ENCODE measurements around the gene REEP1.

REEP1 gene

DNA sequence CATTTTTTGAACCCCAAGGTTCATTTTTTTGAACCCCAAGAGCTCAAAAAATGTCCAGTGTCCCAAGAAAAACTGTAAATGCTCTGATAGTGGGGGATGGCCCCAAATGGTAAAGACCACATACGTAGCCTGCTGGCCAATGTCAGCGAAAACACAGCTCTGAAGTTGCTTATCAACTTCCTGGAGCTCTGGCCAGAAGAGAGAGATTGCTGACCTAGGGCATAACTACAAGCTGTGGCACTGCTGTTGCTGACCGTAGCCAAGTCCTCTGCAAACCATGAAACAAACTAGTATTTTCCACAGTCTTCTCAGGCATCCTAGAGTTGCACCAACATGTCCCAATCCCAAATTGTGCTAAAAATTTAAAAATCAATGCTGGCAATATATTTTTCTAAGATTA, 50.9 kb downstream of the REEP1 start:
- CTCF ChIA-PET, result no interaction called here
- TF ChIP-seq SP1 (IDR thresholded peaks at IDR 0.05) (no peak), TARDBP (IDR thresholded peaks at IDR 0.05) (no peak), FOXA1 (IDR thresholded peaks at IDR 0.05) (no peak)
- POLR2A ChIA-PET, result no interaction called here

DNA sequence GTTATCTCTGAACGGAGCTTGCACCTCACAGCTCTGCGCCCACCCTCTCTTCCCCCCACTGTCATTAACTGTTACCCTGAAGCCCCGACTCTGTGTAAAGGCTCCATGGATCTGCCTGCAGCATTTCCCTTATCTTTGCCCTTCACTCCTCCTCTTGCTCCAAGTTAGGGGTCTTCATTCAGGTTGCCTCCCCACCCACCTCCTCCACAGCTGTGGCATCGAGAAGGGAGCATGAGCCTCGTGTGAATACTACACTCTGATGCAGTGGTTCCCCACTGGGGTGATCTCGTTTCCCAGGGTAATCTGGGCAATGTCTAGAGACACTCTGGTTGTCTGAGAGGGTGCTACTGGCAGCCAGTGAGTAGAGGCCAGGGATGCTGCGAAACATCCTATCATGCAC, 51.4 kb downstream of the REEP1 start:
- DNase-seq (ENCODE audit: extremely low spot score), result no peak
- POLR2A ChIA-PET, result no interaction called here
- CTCF ChIA-PET, result interaction anchor here (0.8 kb wide), 1 partner anchor 72 kb away, joined by 3 read pairs; no protein-coding TSS in a partner anchor
- TF ChIP-seq CTBP1 (IDR thresholded peaks at IDR 0.05; ENCODE audit: borderline replicate concordance) (no peak), LEF1 (IDR thresholded peaks at IDR 0.05; ENCODE audit: borderline replicate concordance) (no peak), TARDBP (IDR thresholded peaks at IDR 0.05) (no peak), SUZ12 (IDR thresholded peaks at IDR 0.05) (no peak), SP1 (IDR thresholded peaks at IDR 0.05) (no peak), BHLHE40 (IDR thresholded peaks at IDR 0.05; ENCODE audit: borderline replicate concordance) (no peak), FOXM1 (IDR thresholded peaks at IDR 0.05; ENCODE audit: borderline replicate concordance) (no peak), L3MBTL2 (conservative IDR thresholded peaks at IDR 0.05) (no peak), ZNF384 (IDR thresholded peaks at IDR 0.05) (no peak), NFRKB (IDR thresholded peaks at IDR 0.05) (no peak), FOXK2 (IDR thresholded peaks at IDR 0.05) (no peak), FOXA1 (IDR thresholded peaks at IDR 0.05) (no peak), HDGF (IDR thresholded peaks at IDR 0.05; ENCODE audit: borderline replicate concordance) (no peak), ELF4 (IDR thresholded peaks at IDR 0.05) (no peak), ARNT (IDR thresholded peaks at IDR 0.05) (no peak)
- TF ChIP-seq, protein P1, sequence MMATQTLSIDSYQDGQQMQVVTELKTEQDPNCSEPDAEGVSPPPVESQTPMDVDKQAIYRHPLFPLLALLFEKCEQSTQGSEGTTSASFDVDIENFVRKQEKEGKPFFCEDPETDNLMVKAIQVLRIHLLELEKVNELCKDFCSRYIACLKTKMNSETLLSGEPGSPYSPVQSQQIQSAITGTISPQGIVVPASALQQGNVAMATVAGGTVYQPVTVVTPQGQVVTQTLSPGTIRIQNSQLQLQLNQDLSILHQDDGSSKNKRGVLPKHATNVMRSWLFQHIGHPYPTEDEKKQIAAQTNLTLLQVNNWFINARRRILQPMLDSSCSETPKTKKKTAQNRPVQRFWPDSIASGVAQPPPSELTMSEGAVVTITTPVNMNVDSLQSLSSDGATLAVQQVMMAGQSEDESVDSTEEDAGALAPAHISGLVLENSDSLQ (IDR thresholded peaks at IDR 0.05), result no peak

More for the DNA sequence above, 50.9 kb downstream of the REEP1 start:
- no peak for DNase-seq (ENCODE audit: extremely low spot score)

DNA sequence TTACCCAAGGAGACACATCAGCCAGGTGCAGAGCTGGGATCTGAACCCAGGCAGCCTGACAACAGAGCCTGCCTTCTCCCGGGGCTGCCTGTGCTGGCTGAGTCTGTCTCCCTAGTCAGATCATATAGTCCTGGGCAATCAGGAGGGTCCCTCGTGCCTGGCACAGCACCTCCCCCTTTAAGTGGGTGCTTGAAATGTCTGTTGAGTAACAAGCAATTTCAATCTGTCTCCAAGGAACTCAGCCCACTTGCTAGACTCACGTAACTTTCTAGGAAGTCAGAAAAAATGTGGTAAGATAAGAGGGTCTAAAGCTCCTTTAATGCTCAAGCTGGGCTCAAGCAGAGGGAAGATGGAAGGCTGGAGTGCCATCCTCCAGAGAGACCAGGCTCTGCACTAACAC, 51.9 kb downstream of the REEP1 start:
- ChIA-PET CTCF (interaction anchor here (0.8 kb wide), 1 partner anchor 72 kb away, joined by 3 read pairs; no protein-coding TSS in a partner anchor), POLR2A (no interaction called here)
- no peak for DNase-seq (ENCODE audit: extremely low spot score)
- TF ChIP-seq NFRKB (IDR thresholded peaks at IDR 0.05) (no peak), BHLHE40 (IDR thresholded peaks at IDR 0.05; ENCODE audit: borderline replicate concordance) (no peak), SUZ12 (IDR thresholded peaks at IDR 0.05) (no peak), L3MBTL2 (conservative IDR thresholded peaks at IDR 0.05) (no peak), ARNT (IDR thresholded peaks at IDR 0.05) (no peak), HDGF (IDR thresholded peaks at IDR 0.05; ENCODE audit: borderline replicate concordance) (no peak)
- TF ChIP-seq, protein P1 (IDR thresholded peaks at IDR 0.05), result no peak

DNA sequence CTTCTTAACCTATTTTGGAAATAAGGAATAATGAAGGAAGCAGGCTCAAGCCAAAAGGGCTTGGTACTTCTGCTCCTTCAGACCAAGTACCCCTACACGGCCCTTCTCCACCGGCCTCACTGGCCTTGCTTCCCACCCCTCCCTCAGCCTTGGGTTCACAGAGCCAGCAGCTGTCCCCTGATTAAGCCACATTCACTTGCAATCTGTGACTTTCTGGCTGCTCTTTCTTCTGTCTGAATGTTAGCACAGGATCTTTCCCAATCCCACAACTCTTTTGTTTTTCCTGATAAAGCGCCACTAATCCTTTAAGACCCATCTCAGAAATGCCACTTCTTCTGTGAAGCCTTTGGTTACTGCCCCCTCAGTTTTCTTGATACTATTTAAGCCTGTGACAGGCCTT, 52.4 kb downstream of the REEP1 start:
- DNase-seq (ENCODE audit: extremely low spot score), result no peak
- ChIA-PET CTCF (no interaction called here), POLR2A (no interaction called here)
- no peak for TF ChIP-seq NFRKB (IDR thresholded peaks at IDR 0.05)
- TF ChIP-seq BHLHE40 (IDR thresholded peaks at IDR 0.05; ENCODE audit: borderline replicate concordance), result no peak
- TF ChIP-seq, protein P1 (IDR thresholded peaks at IDR 0.05), result no peak
- no peak for TF ChIP-seq SUZ12 (IDR thresholded peaks at IDR 0.05)
- TF ChIP-seq HDGF (IDR thresholded peaks at IDR 0.05; ENCODE audit: borderline replicate concordance), result no peak
- no peak for TF ChIP-seq FOXK2 (IDR thresholded peaks at IDR 0.05)
- TF ChIP-seq LEF1 (IDR thresholded peaks at IDR 0.05; ENCODE audit: borderline replicate concordance), result no peak
- TF ChIP-seq TARDBP (IDR thresholded peaks at IDR 0.05), result no peak

DNA sequence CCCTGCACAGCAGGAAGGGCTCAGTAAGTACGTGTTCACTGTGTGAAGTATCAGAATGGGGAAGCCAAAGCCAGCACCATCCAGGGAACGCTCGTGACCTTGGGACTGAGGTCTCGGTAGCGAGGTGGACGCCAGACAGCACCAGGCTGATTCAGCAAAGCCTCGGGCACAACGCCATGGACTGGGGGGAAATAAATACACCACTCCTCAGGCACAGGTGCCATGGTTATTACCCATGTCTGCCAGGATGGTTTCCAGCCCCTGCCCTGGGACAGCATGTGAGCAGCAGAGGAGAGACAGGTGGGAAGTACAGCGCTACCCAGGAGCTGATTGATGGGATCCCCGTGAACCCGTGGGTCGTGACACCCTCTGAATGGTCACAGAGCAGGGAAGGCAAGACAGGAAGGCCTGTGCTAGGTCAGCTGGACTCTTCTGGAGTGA, 53.0 kb downstream of the REEP1 start:
- no peak for TF ChIP-seq LEF1 (IDR thresholded peaks at IDR 0.05; ENCODE audit: borderline replicate concordance)
- TF ChIP-seq SP1 (IDR thresholded peaks at IDR 0.05), result no peak
- TF ChIP-seq ARNT (IDR thresholded peaks at IDR 0.05), result no peak
- TF ChIP-seq HDGF (IDR thresholded peaks at IDR 0.05; ENCODE audit: borderline replicate concordance), result no peak
- CTCF ChIA-PET, result no interaction called here
- POLR2A ChIA-PET, result no interaction called here

DNA sequence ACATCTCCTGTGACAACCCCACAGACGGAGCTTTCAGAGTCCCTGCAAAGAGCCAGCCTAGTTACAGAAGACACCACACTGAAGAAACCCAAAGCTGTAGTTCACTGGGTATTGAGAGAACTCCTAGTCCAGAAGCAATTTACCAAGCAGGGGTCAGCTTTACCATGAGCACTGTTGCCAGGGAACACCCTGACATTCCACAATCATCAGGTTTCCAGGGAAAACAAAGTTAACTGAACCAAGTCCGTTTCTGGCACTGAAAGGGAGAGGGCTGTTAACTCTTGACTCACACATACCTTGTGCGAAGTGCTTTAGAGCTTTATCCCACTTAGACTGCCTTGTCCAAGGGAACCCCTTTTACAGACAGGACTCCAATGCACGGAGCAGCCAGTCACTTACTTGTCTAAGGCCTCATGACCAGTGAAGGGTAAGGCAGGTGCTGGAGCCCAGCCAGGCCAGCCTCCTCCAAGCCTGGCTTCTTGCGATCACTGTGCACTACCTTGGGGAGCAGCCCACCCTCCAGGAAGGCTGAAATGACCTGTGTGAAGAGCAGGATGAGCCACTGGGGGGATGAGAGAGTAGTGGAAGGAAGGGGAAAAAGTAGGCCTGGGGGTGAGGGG, 53.9 kb downstream of the REEP1 start:
- POLR2A ChIA-PET, result no interaction called here
- TF ChIP-seq SUZ12 (IDR thresholded peaks at IDR 0.05) (no peak), TARDBP (IDR thresholded peaks at IDR 0.05) (no peak)
- CTCF ChIA-PET, result no interaction called here
- no peak for DNase-seq (ENCODE audit: extremely low spot score)

More for the DNA sequence above, 53.0 kb downstream of the REEP1 start:
- DNase-seq (ENCODE audit: extremely low spot score), result no peak

DNA sequence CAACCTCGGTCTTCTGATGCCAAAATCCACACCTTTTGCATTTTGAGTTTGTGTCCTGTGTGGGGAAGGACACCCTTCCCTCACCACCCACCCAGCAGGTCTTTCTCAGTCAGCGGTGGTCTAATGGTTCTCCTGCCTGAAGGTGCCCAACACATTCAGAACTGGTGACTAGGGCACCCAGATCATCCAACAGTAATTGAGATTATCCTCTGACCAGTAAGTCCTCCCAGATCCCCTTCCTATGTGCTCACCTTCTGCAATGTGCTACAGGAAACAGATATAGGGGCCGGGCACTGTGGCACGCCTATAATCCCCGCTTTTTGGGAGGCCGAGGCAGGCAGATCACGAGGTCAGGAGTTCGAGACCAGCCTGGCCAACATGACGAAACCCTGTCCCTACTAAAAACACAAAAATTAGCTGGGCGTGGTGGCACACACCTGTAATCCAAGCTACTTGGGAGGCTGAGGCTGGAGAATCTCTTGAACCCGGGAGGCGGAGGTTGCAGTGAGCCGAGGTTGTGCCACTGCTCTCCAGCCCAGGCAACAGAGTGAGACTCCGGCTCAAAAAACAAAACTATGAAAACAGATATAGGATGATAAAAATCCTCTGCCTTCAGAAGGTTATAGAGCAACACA, 56.2 kb downstream of the REEP1 start:
- CTCF ChIA-PET, result no interaction called here

More for the DNA sequence above, 56.2 kb downstream of the REEP1 start:
- POLR2A ChIA-PET, result no interaction called here
- no peak for DNase-seq (ENCODE audit: extremely low spot score)
- TF ChIP-seq, protein P1 (IDR thresholded peaks at IDR 0.05), result no peak
- TF ChIP-seq CTBP1 (IDR thresholded peaks at IDR 0.05; ENCODE audit: borderline replicate concordance) (no peak), FOXM1 (IDR thresholded peaks at IDR 0.05; ENCODE audit: borderline replicate concordance) (no peak), TARDBP (IDR thresholded peaks at IDR 0.05) (no peak), NFRKB (IDR thresholded peaks at IDR 0.05) (no peak), ZNF384 (IDR thresholded peaks at IDR 0.05) (no peak), LEF1 (IDR thresholded peaks at IDR 0.05; ENCODE audit: borderline replicate concordance) (no peak), FOXA1 (IDR thresholded peaks at IDR 0.05) (no peak), ARNT (IDR thresholded peaks at IDR 0.05) (no peak), L3MBTL2 (conservative IDR thresholded peaks at IDR 0.05) (no peak), HDGF (IDR thresholded peaks at IDR 0.05; ENCODE audit: borderline replicate concordance) (no peak), SUZ12 (IDR thresholded peaks at IDR 0.05) (no peak), SP1 (IDR thresholded peaks at IDR 0.05) (no peak), BHLHE40 (IDR thresholded peaks at IDR 0.05; ENCODE audit: borderline replicate concordance) (no peak), FOXK2 (IDR thresholded peaks at IDR 0.05) (no peak)

Data from HEK293T (cell line).